Measurements from ENCODE around the gene RPL23. TPM values are rescaled to one million over a fixed set of nuclear protein-coding genes. Genes with fewer than 3 reads are reported as not detected.

The RPL23 gene
- total and polyA plus RNA-seq, 2 donors from 2014 or later: 1,183 to 2,399 TPM

DNA sequence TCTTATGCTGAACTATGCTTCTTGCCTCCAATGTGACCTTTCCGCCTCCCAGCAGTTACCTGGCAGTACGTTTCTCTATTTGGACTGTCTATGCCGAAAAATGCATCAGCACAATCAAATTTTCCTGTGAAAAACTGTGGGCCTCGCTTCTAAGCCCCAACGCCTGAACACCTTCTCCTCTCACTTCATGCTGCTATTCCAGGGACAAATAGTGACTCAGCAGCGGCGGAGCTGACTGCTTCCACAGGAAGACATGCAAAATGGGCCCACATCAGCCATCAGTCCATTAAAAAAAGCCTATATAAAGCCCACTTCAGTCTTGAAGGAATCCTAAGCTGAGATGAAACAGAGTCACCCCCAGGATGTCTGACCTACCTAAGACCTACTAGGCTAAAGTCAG, 43.7 kb downstream of the RPL23 start:
- TF ChIP-seq, protein P1, sequence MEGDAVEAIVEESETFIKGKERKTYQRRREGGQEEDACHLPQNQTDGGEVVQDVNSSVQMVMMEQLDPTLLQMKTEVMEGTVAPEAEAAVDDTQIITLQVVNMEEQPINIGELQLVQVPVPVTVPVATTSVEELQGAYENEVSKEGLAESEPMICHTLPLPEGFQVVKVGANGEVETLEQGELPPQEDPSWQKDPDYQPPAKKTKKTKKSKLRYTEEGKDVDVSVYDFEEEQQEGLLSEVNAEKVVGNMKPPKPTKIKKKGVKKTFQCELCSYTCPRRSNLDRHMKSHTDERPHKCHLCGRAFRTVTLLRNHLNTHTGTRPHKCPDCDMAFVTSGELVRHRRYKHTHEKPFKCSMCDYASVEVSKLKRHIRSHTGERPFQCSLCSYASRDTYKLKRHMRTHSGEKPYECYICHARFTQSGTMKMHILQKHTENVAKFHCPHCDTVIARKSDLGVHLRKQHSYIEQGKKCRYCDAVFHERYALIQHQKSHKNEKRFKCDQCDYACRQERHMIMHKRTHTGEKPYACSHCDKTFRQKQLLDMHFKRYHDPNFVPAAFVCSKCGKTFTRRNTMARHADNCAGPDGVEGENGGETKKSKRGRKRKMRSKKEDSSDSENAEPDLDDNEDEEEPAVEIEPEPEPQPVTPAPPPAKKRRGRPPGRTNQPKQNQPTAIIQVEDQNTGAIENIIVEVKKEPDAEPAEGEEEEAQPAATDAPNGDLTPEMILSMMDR (IDR thresholded peaks at IDR 0.05; ENCODE audit: borderline replicate concordance, extremely low read depth, insufficient read depth): no peak
- H3K27me3 ChIP-seq (ENCODE audit: control insufficient read depth, insufficient read depth, low read length): no peaks in the 10 kb centered on the region
- no peak overlapping the region for H3K27ac ChIP-seq (ENCODE audit: low read depth in 2 of 2, low read length in 2 of 2)
- no peak overlapping the region for H3K4me3 ChIP-seq (ENCODE audit: low read length in 3 of 3)
- no peaks in the 10 kb centered on the region for H3K9me3 ChIP-seq (ENCODE audit: control insufficient read depth in 2 of 3, insufficient read depth in 1 of 3, low read length in 3 of 3)
- H3K4me1 ChIP-seq (ENCODE audit: control insufficient read depth in 2 of 3, insufficient read depth in 2 of 3, low read depth in 1 of 3, low read length in 3 of 3): peaks cover 0 to 9% (median 0%) of the 10 kb centered on the region in 3 donors
- intact Hi-C loops (cut with DNase I): no loop called here
- peaks cover 15 to 30% (median 25%) of the 10 kb centered on the region in 3 donors for H3K36me3 ChIP-seq (ENCODE audit: control insufficient read depth in 2 of 3, insufficient read depth in 3 of 3, low read length in 3 of 3)
- DNase-seq (no peak), FAIRE-seq (no peak)
- no peak overlapping the region for H3K9ac ChIP-seq (ENCODE audit: low read length in 3 of 3)

GRCh38 chr17:38800237-38800760, 53.2 kb downstream of the RPL23 start:
- Histone ChIP-seq H3K4me1 (ENCODE audit: control insufficient read depth in 2 of 3, insufficient read depth in 2 of 3, low read depth in 1 of 3, low read length in 3 of 3) (peaks cover 5 to 22% (median 7%) of the 10 kb centered on the region in 3 donors), H3K9me3 (ENCODE audit: control insufficient read depth in 2 of 3, insufficient read depth in 1 of 3, low read length in 3 of 3) (no peaks in the 10 kb centered on the region), H3K4me3 (ENCODE audit: low read length in 3 of 3) (peak overlapping the region; percentile 50 to 62 (median 57)), H3K27me3 (ENCODE audit: control insufficient read depth, insufficient read depth, low read length) (no peaks in the 10 kb centered on the region), H3K9ac (ENCODE audit: low read length in 3 of 3) (peak overlapping the region in 2 of 3 donors; percentile 21 to 29), H3K27ac (ENCODE audit: low read depth in 2 of 2, low read length in 2 of 2) (peak overlapping the region; percentile 98), H3K36me3 (ENCODE audit: control insufficient read depth in 2 of 3, insufficient read depth in 3 of 3, low read length in 3 of 3) (peaks cover 3 to 29% (median 15%) of the 10 kb centered on the region in 3 donors)
- DNase-seq (no peak), FAIRE-seq (no peak)
- TF ChIP-seq, protein P1 (IDR thresholded peaks at IDR 0.05; ENCODE audit: borderline replicate concordance, extremely low read depth, insufficient read depth): no peak
- intact Hi-C loops (cut with DNase I): no loop called here

DNA sequence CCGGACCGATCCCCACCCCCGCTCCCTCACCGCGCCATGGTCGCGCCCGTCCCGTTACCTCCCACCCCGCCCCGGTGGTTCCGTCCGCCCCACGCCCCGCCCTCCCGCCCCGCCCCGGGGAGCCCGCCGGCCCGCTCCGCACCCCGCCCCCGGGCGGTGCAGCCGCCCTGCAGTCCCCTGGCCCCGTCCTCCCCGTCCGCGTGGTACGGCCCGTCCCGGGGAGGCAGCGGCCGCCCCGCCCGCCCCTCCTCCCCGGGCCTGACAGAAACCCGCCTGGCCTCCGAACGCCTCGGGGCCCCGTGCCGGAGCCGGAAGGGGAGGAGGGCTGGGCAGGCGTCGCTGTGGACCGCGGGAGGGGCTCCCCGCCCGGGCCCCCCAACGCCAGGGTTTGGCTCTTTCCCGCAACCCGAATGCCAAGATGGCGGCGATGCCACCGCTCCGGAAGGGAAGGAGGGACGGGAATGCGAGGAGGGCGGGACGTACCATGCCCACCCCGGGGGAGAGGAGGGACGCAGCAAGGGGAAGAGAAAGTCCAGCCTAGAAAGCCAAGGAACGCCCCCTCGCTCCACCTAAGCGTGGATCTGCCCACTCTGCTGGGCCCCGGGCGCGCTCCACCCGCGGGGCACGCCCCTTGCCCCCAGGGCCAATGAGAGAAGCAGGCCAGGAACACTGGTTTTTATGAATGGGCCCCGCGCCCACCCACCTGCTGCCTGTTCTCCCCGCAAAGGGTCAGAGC, 53.9 kb downstream of the RPL23 start, which contains the start of gene PIP4K2B:
Gene PIP4K2B, minus strand, starts transcription at position 56 of the 736 bp plus-strand sequence. CDS start 132 bp downstream, outside the sequence.
- H3K4me3 ChIP-seq (ENCODE audit: low read length in 3 of 3): peak within 1 kb of the TSS; percentile 69 to 78 (median 78)
- peaks cover 5 to 22% (median 7%) of the 10 kb centered on the region in 3 donors for H3K4me1 ChIP-seq (ENCODE audit: control insufficient read depth in 2 of 3, insufficient read depth in 2 of 3, low read depth in 1 of 3, low read length in 3 of 3)
- H3K9me3 ChIP-seq (ENCODE audit: control insufficient read depth in 2 of 3, insufficient read depth in 1 of 3, low read length in 3 of 3): no peaks in the 10 kb centered on the region
- DNase-seq (peak; percentile 98 to 99 (median 98)), FAIRE-seq (no peak)
- H3K9ac ChIP-seq (ENCODE audit: low read length in 3 of 3): peak within 1 kb of the TSS; percentile 62 to 82 (median 82)
- intact Hi-C loops (cut with DNase I): no loop called here
- peak within 1 kb of the TSS; percentile 98 for H3K27ac ChIP-seq (ENCODE audit: low read depth in 2 of 2, low read length in 2 of 2)
- peaks cover 3 to 29% (median 15%) of the 10 kb centered on the region in 3 donors for H3K36me3 ChIP-seq (ENCODE audit: control insufficient read depth in 2 of 3, insufficient read depth in 3 of 3, low read length in 3 of 3)
- TF ChIP-seq, protein P1 (IDR thresholded peaks at IDR 0.05; ENCODE audit: borderline replicate concordance, extremely low read depth, insufficient read depth): no peak
- H3K27me3 ChIP-seq (ENCODE audit: control insufficient read depth, insufficient read depth, low read length): no peaks in the 10 kb centered on the region
